Ishikawa (cell line): Measurements from ENCODE around the gene LDHD.

Experiments
- CEBPB ChIP-seq: IDR thresholded peaks from 2 replicates; pipeline ENCODE4 v1.6.1; 2012
- CREB1 ChIP-seq: IDR thresholded peaks from 2 replicates; pipeline ENCODE4 v1.6.1; 2012; ENCODE audit warnings: low read depth
- EGR1 ChIP-seq: IDR thresholded peaks from 2 replicates; pipeline ENCODE4 v1.6.1; 2012
- EP300 ChIP-seq: IDR thresholded peaks from 2 replicates; pipeline ENCODE4 v1.6.1; 2012; ENCODE audit warnings: borderline replicate concordance
- FOXM1 ChIP-seq: IDR thresholded peaks from 2 replicates; pipeline ENCODE4 v1.6.1; 2012; ENCODE audit warnings: low read depth, borderline replicate concordance
- NFIC ChIP-seq: IDR thresholded peaks from 2 replicates; pipeline ENCODE4 v1.6.1; 2012
- RAD21 ChIP-seq: IDR thresholded peaks from 2 replicates; pipeline ENCODE4 v1.6.1; 2012; ENCODE audit warnings: low read depth
- TAF1 ChIP-seq: IDR thresholded peaks from 2 replicates; pipeline ENCODE4 v1.6.1; 2012; ENCODE audit warnings: low read depth, mild to moderate bottlenecking
- TCF12 ChIP-seq: IDR thresholded peaks from 2 replicates; pipeline ENCODE4 v1.6.1; 2012; ENCODE audit warnings: low read depth
- TEAD4 ChIP-seq: IDR thresholded peaks from 2 replicates; pipeline ENCODE4 v1.6.1; 2012
- YY1 ChIP-seq: IDR thresholded peaks from 2 replicates; pipeline ENCODE4 v1.6.1; 2012; ENCODE audit warnings: low read depth
- ZBTB7A ChIP-seq: IDR thresholded peaks from 2 replicates; pipeline ENCODE4 v1.6.1; 2012; ENCODE audit warnings: low read depth
- TF ChIP-seq, protein P1 (sequence below): IDR thresholded peaks from 2 replicates; pipeline ENCODE4 v1.6.1; 2012
- TF ChIP-seq, protein P2 (sequence below): IDR thresholded peaks from 2 replicates; pipeline ENCODE4 v1.6.1; 2012; ENCODE audit warnings: low read depth, mild to moderate bottlenecking
- TF ChIP-seq, protein P3 (sequence below): IDR thresholded peaks from 2 replicates; pipeline ENCODE4 v1.6.1; 2012

The LDHD gene

DNA sequence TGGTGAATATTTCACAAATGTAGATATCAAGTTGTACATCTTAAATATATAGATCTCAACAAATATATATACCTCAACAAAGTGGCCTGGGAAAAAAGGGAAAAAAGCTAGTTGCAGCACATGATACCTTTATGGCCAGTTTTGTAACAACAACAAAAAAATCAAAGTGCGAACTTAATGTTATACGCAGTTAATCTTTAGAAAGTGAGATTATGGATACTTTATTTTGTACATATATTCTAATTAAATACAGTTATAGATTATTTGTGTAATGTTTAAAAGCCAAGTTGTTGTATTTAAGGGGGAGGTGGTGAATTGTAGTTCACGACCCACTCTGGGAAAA lies 31.4 kb upstream of the LDHD start:
- TF ChIP-seq CEBPB, result no peak
- no peak for TF ChIP-seq TCF12
- no peak for TF ChIP-seq TAF1
- TF ChIP-seq, protein P1, sequence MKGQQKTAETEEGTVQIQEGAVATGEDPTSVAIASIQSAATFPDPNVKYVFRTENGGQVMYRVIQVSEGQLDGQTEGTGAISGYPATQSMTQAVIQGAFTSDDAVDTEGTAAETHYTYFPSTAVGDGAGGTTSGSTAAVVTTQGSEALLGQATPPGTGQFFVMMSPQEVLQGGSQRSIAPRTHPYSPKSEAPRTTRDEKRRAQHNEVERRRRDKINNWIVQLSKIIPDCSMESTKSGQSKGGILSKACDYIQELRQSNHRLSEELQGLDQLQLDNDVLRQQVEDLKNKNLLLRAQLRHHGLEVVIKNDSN, result no peak
- no peak for TF ChIP-seq EP300
- no peak for TF ChIP-seq RAD21
- no peak for TF ChIP-seq NFIC
- no peak for TF ChIP-seq ZBTB7A
- TF ChIP-seq YY1, result no peak
- TF ChIP-seq CREB1, result no peak
- TF ChIP-seq EGR1, result no peak
- no peak for TF ChIP-seq TEAD4
- TF ChIP-seq FOXM1, result no peak
- TF ChIP-seq, protein P2, sequence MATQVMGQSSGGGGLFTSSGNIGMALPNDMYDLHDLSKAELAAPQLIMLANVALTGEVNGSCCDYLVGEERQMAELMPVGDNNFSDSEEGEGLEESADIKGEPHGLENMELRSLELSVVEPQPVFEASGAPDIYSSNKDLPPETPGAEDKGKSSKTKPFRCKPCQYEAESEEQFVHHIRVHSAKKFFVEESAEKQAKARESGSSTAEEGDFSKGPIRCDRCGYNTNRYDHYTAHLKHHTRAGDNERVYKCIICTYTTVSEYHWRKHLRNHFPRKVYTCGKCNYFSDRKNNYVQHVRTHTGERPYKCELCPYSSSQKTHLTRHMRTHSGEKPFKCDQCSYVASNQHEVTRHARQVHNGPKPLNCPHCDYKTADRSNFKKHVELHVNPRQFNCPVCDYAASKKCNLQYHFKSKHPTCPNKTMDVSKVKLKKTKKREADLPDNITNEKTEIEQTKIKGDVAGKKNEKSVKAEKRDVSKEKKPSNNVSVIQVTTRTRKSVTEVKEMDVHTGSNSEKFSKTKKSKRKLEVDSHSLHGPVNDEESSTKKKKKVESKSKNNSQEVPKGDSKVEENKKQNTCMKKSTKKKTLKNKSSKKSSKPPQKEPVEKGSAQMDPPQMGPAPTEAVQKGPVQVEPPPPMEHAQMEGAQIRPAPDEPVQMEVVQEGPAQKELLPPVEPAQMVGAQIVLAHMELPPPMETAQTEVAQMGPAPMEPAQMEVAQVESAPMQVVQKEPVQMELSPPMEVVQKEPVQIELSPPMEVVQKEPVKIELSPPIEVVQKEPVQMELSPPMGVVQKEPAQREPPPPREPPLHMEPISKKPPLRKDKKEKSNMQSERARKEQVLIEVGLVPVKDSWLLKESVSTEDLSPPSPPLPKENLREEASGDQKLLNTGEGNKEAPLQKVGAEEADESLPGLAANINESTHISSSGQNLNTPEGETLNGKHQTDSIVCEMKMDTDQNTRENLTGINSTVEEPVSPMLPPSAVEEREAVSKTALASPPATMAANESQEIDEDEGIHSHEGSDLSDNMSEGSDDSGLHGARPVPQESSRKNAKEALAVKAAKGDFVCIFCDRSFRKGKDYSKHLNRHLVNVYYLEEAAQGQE, result no peak
- TF ChIP-seq, protein P3, sequence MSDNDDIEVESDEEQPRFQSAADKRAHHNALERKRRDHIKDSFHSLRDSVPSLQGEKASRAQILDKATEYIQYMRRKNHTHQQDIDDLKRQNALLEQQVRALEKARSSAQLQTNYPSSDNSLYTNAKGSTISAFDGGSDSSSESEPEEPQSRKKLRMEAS, result no peak

DNA sequence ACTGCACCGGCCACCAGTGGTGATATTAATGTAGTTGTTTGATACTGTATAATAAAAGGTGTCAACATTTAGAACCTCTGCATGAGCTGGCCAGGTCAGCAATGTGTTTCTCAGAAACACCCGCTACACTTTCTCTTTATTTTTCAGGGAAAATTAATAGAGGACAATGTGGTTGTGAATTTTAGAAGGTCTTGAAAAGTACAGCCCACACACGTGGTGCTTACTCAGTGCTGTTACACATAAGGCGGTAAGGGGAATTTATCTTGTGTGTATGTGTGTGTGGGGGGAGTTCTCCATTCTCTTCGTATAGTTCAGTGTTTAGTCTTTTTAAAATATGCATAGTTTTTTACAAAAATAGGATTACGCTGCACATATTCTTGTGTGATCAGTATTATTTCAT lies 27.4 kb upstream of the LDHD start:
- TF ChIP-seq TAF1 (no peak), CEBPB (no peak), CREB1 (no peak), ZBTB7A (no peak), EGR1 (no peak), TCF12 (no peak), TEAD4 (no peak), FOXM1 (no peak), NFIC (no peak), YY1 (no peak), RAD21 (no peak), EP300 (no peak)
- TF ChIP-seq, protein P3, result no peak
- TF ChIP-seq, protein P1, result no peak
- TF ChIP-seq, protein P2, result no peak

DNA sequence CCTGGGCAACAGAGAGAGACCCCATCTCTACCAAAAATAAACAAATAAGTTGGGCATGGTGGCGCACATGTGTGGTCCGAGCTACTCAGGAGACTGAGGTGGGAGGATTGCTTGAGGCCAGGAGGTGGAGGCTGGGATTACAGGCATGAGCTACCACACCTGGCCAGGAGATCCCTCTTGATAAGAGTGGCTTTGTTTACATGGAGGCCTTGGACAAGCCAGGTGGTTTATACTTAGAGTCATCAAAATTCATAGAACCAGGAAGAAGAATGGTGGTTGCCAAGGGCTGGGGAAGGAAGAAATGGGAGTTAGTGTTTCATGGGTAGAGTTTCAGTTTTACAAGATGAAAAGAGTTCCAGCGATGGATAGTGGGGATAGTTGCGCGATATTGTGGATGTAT lies 22.9 kb upstream of the LDHD start:
- TF ChIP-seq FOXM1, result no peak
- TF ChIP-seq EGR1, result no peak
- TF ChIP-seq CREB1, result no peak
- no peak for TF ChIP-seq YY1
- no peak for TF ChIP-seq TCF12
- TF ChIP-seq TAF1, result no peak
- TF ChIP-seq, protein P3, result no peak
- no peak for TF ChIP-seq TEAD4
- no peak for TF ChIP-seq CEBPB
- TF ChIP-seq, protein P2, result no peak
- no peak for TF ChIP-seq NFIC
- TF ChIP-seq ZBTB7A, result no peak

DNA sequence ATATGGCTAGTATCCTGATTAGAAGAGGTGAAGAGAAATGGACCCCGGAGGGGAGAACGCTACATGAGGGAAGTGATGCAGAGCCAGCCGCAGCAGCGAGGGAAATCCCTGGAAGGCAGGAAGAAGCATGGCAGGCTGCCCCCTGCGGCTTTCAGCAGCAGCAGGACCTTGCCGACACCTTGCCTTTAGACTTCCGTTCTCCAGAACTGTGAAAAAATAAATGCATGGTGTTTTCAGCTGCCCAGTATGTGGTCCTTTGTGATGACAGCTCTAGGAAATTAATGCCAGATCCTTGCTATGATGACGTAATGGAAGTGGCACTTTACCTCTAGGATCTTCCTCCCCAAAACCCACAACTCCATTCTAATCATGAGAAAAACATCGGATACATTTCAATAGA lies 22.1 kb upstream of the LDHD start:
- TF ChIP-seq RAD21, result no peak
- TF ChIP-seq YY1, result no peak
- TF ChIP-seq ZBTB7A, result no peak
- no peak for TF ChIP-seq CEBPB
- TF ChIP-seq, protein P1, result no peak
- no peak for TF ChIP-seq TCF12
- TF ChIP-seq CREB1, result no peak
- TF ChIP-seq TEAD4, result no peak
- TF ChIP-seq, protein P2, result no peak
- no peak for TF ChIP-seq FOXM1
- no peak for TF ChIP-seq EGR1
- TF ChIP-seq, protein P3, result no peak
- no peak for TF ChIP-seq NFIC
- no peak for TF ChIP-seq EP300
- no peak for TF ChIP-seq TAF1
